ENCODE data around the gene PSMC3.

DNA sequence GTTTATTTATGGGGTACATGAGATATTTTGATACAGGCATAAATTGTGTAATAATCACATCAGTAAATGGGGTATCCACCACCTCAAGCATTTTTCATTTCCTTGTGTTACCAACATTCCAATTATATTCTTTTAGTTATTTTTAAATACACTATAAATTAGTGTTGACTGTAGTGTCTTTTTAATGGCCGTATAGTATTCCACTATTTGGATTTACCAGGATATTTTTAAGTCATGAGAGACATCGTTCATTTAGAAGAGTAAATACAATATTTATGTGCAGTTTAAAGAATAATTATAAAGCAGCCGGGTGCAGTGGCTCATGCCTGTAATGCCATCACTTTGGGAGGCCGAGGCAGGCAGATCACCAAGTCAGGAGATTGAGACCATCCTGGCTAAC, 41.7 kb downstream of the PSMC3 start:
- TF ChIP-seq CTCF (IDR thresholded peaks at IDR 0.05) (no peak), POLR2A (IDR thresholded peaks at IDR 0.05) (no peak)
